Osteocyte (in vitro differentiated cells): Measurements from ENCODE around the gene RNGTT. TPM values are rescaled to one million over a fixed set of nuclear protein-coding genes. Genes with fewer than 3 reads are reported as not detected.

ENCODE experiments used
- DNase-seq: peaks from one replicate; pipeline ENCODE4 v3.0.0; 2021; ENCODE audit warnings: mixed read lengths; ENCODE audit not compliant: unreplicated experiment; ENCODE audit errors: extremely low spot score
- H3K27ac Mint-ChIP-seq: one replicate; pipeline ENCODE4 v1.8.0; 2021; ENCODE audit warnings: mild to moderate bottlenecking, mixed read lengths; ENCODE audit not compliant: unreplicated experiment
- H3K27me3 Mint-ChIP-seq: one replicate; pipeline ENCODE4 v1.8.0; 2021; ENCODE audit warnings: mixed read lengths; ENCODE audit not compliant: unreplicated experiment
- H3K36me3 Mint-ChIP-seq: one replicate; pipeline ENCODE4 v1.8.0; 2021; ENCODE audit warnings: mixed read lengths; ENCODE audit not compliant: unreplicated experiment
- H3K4me1 Mint-ChIP-seq: one replicate; pipeline ENCODE4 v1.8.0; 2021; ENCODE audit warnings: mixed read lengths; ENCODE audit not compliant: unreplicated experiment
- H3K4me3 Mint-ChIP-seq: one replicate; pipeline ENCODE4 v1.8.0; 2021; ENCODE audit warnings: mild to moderate bottlenecking, moderate library complexity, mixed read lengths; ENCODE audit not compliant: unreplicated experiment
- H3K9me3 Mint-ChIP-seq: one replicate; pipeline ENCODE4 v1.8.0; 2021; ENCODE audit warnings: mixed read lengths; ENCODE audit not compliant: unreplicated experiment
- total RNA-seq: library from RNA; stranded (reverse); gene quantifications from 2 replicates; pipeline ENCODE4 v1.2.1, GENCODE V29; 2021
- TF ChIP-seq, protein P1 (sequence below): fragments of 200-600 bp; sonication (generic); IDR thresholded peaks from 2 replicates; pipeline ENCODE4 v1.5.0; 2021; ENCODE audit warnings: antibody characterized with exemption, mild to moderate bottlenecking, moderate library complexity

RNGTT gene
- total RNA-seq, 1 donor from 2014 or later = 12.7 TPM

DNA sequence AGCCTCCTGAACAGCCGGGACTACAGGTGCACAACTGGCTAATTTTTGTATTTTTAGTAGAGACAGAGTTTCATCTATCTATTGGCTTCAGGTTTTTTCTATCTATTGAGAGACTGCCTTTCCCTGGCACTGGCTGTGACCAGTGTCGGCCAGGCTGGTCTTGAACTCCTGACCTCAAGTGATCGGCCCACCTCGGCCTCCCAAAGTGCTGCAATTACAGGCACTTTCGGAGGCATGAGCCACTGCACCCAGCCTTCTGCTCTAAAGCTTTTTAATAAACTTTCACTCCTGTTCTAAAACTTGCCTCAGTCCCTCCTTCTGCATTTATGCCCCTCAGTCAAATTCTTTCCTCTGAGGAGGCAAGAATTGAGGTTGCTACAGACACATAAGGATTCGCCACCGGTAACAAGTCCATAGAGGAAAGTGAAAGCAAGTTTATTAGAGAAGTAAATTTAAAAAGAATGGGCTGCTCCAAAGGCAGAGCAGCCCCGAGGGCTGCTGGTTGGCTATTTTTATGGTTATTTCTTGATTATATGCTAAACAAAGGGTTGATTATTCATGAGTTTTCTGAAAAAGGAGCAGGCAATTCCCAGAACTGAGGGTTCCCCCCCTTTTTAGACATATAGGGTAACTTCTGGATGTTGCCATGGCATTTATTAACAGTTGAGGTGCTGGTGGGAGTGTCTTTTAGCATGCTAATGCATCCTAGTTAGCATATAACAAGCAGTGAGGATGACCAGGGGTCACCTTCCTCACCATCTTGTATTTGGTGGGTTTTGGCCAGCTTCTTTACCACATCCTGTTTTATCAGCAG lies 44.8 kb upstream of the RNGTT start:
- Mint-ChIP-seq H3K27ac (no peak overlapping the region), H3K9me3 (no peaks in the 10 kb centered on the region), H3K36me3 (no peaks in the 10 kb centered on the region), H3K4me1 (peaks cover 10% of the 10 kb centered on the region), H3K27me3 (peaks cover 13% of the 10 kb centered on the region), H3K4me3 (no peak overlapping the region)
- no peak for DNase-seq
- TF ChIP-seq, protein P1, sequence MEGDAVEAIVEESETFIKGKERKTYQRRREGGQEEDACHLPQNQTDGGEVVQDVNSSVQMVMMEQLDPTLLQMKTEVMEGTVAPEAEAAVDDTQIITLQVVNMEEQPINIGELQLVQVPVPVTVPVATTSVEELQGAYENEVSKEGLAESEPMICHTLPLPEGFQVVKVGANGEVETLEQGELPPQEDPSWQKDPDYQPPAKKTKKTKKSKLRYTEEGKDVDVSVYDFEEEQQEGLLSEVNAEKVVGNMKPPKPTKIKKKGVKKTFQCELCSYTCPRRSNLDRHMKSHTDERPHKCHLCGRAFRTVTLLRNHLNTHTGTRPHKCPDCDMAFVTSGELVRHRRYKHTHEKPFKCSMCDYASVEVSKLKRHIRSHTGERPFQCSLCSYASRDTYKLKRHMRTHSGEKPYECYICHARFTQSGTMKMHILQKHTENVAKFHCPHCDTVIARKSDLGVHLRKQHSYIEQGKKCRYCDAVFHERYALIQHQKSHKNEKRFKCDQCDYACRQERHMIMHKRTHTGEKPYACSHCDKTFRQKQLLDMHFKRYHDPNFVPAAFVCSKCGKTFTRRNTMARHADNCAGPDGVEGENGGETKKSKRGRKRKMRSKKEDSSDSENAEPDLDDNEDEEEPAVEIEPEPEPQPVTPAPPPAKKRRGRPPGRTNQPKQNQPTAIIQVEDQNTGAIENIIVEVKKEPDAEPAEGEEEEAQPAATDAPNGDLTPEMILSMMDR = no peak

DNA sequence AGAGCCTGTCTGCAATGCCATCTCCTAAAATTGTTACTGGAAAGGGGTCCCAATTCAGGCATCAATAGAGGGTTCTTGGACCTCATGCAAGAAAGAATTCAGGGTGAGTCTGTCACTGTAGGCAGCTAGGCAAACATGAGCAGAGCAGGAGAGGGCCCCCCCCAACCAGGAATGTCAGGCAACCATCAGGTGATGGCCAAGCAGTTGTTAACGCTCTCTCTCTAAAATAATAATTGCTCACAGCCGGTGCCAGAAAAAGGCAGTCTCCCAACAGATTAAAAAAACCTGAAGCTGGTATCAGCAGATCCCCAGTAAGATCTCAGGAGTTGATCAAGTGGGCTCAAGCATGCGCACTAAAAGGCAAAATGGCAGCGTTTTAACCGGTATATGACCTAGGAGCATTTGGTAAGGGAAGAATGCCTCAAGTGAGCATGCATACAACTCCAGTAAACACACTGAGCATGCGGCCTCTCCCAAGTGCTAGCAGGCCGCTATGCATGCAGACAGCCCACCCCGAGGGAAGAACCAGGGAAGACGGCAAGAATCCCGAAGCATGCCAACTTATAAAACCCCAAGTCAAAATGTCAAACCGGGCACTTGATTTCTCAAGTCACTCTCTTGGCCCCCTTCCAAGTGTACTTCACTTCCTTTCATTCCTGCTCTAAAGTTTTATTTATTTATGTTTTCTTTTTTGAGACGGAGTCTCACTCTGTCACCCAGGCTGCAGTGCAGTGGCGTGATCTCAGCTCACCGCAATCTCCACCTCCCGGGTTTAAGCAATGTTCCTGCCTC lies 44.0 kb upstream of the RNGTT start:
- H3K36me3 Mint-ChIP-seq = no peaks in the 10 kb centered on the region
- no peaks in the 10 kb centered on the region for H3K9me3 Mint-ChIP-seq
- H3K27me3 Mint-ChIP-seq = peaks cover 17% of the 10 kb centered on the region
- H3K4me1 Mint-ChIP-seq = peaks cover 10% of the 10 kb centered on the region
- no peak for DNase-seq
- TF ChIP-seq, protein P1 = no peak
- no peak overlapping the region for H3K27ac Mint-ChIP-seq
- no peak overlapping the region for H3K4me3 Mint-ChIP-seq

DNA sequence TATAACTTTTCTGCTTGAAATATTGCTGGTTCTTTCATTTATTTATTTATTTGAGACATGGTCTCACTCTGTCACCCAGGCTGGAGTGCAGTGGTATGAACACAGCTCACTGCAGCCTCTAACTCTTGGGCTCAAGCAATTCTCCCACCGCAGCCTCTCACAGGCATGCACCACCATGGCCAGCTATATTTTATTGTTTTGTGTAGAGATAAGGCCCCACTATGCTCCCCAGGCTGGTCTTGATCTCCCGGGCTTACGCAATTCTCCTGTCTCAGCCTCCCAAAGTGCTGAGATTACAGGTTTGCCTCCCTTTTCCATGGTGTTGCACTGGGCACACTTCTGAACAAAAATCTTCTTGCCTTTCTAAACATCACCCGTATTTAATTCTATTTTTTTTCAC lies 39.1 kb upstream of the RNGTT start:
- Mint-ChIP-seq H3K27ac (no peak overlapping the region), H3K9me3 (no peaks in the 10 kb centered on the region), H3K36me3 (no peaks in the 10 kb centered on the region), H3K4me1 (peaks cover 3% of the 10 kb centered on the region), H3K27me3 (peaks cover 11% of the 10 kb centered on the region), H3K4me3 (no peak overlapping the region)
- DNase-seq = no peak
- TF ChIP-seq, protein P1 = no peak

DNA sequence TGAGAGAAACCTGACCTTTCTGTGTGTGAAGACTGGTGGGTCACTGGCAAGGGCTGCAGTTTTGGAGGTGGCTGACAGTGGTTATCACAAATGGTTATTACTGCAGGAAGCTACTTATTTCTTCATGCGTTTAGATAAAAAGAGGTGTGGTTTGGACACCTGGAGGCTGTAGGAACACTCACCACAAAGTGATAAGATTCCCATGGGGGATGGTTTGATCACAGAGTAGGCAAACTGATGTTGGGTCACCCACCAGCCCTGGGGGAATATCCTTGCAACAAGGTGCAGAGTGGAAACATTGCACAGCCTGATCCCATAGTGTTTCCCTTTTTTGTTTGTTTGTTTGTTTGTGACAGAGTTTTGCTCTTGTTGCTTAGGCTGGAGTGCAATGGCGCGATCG lies 33.9 kb upstream of the RNGTT start:
- Mint-ChIP-seq H3K27me3 (peaks cover 6% of the 10 kb centered on the region), H3K9me3 (no peaks in the 10 kb centered on the region), H3K27ac (no peak overlapping the region), H3K4me1 (no peaks in the 10 kb centered on the region), H3K36me3 (no peaks in the 10 kb centered on the region), H3K4me3 (no peak overlapping the region)
- no peak for DNase-seq
- TF ChIP-seq, protein P1 = no peak
